NCI-H1436 treated with DMSO at 0.1 percent for 48 hours (cell line): ENCODE data around the gene ZNF160.
"Not testable (repeated sequence)": the region's sequence is repeated elsewhere in the genome, so short reads cannot be mapped to it uniquely, and the experiment has no call there.

Experiments
- DNase-seq: peaks from one replicate; lab custom pipeline; 2025; lab: John Stamatoyannopoulos, UW

ZNF160 gene

DNA sequence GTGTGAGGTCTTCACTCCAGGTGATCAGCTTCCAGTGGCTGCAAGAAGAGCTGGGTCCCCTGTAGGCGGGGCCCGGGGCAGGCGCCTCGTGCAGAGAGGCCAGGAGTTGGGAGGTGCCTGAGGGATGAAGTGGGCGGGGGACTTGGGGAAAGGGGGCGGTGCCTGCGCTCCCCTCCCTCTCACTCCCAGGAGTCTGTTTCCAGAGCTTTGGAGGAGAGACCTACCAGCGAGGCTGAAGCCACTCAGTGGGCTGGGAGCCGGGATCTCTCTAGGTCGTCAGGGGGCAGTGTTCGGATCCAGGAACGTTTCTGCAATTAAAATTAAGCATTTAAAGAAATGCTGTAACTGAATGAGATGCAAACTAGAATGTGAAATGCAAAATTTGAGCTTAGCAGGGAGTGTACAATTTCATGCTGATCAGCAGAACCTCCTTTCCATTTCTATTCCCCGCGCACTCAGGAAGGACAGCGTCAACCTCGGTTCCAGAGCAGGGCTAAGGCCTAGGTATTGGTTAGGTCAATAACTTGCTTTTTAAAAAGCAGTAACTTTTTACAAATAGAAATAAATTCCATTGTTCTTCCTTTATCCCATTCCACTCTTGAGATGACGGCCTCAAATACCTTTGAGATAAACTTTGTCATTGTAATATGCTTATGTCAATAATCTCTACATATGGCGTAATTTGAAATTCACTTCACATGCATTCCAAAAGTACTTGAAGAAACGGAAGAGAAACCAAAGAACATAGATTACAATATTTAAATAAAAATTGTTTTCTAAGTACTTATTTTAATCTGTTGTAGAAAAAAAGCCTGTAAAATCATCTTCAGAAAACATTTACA is 11.6 kb downstream of the ZNF160 start:
- no peak for DNase-seq

- no peak for DNase-seq
These were observed 15.1 kb downstream of the ZNF160 start for GRCh38 chr19:53088091-53088490.

DNA sequence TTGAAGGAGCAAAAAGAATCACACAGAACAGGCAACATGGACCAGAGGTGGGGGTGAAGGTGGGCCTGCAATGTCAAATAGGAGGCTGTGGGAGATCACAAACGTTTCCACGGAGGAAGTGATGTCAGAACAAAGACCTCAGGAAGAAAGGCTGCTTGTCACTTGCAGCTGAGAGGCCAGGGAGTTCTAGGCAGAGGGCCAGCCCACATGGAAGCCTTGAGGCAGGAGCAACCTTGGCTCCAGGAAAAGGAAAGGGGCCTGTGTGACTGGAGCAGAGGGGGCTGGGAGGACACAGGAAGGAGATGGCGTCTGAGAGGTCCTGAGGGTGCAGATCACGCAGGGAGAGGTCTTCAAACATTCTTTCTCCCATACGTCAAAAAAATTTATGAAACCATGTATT is 16.3 kb downstream of the ZNF160 start:
- no peak for DNase-seq

DNA sequence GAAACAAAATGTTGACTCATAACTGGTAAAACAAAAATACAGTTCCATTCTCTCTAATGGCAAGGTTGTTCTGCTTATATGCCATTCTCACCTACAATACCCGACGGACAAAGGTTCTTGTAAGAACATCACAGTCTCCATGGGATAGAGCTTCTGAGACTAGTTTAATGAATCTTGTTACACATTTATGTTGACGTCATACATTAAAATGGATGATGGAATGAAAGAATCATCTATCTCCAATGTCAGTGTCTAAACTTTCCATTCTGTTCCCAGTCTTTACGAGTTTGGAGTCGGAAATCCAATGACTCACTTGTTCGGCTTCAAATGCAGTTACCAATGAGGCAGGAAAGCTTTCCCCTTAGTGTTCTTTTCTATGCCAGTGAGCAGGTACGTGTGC is 17.7 kb downstream of the ZNF160 start:
- no peak for DNase-seq

DNA sequence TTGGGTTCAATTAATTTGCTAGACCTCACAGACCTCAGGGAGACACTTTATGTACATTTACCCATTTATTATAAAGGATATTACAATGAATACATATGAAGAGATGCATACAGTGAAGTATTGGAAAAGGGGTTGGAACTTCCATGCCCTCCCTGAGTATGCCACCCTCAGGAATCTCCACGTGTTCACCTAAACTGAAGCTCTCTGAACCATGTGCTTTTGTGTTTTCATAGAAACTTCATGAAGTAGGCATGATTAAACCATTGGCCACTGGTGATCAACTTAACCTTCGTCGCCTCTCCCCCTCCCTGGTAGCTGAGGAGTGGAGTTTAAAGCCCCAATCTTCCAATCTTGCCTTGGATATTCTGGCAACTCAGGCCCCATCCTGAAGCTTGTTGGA is 20.3 kb downstream of the ZNF160 start:
- no peak for DNase-seq

DNA sequence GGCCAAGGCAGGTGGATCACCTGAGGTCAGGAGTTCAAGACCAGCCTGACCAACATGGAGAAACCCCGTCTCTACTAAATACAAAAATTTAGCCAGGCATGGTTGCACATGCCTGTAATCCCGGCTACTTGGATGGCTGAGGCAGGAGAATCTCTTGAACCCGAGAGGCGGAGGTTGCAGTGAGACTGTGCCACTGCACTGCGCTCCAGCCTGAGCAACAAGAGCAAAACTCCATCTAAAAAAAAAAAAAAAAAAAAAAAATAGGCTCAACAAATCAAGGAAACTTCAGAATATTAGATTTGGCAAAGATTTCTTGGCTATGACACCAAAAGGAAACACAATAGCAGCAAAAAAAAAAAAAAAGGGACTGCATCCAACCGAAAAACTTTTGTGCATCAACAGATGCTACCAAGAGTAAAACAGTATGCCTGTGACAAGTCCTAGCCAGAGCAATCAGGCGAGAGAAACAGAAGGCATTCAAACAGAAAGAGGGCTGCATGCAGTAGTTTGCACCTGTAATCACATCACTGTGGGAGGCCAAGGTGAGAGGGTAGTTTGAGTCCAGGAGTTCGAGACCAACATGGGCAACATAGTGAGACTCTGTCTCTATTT is 23.8 kb downstream of the ZNF160 start:
- DNase-seq = no peak

- DNase-seq = no peak
These were observed 24.6 kb downstream of the ZNF160 start for GRCh38 chr19:53078668-53079067.

- DNase-seq = no peak
These were observed 26.2 kb downstream of the ZNF160 start for GRCh38 chr19:53076984-53077383.

DNA sequence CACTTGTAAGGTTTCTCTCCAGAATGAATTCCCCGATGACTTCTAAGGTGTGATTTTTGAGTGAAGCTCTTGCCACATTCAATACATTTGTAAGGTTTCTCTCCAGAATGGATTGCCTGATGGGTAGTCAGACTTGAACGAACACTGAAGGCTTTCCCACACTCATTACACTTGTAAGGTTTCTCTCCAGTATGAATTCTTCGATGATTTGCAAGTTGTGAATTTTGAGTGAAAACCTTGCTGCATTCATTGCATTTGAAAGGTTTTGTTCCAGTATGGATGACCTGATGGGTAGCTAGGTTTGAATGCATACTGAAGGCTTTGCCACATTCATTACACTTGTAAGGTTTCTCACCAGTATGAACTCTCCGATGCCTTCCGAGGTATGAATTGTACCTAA is 34.4 kb downstream of the ZNF160 start:
- DNase-seq = no peak

DNA sequence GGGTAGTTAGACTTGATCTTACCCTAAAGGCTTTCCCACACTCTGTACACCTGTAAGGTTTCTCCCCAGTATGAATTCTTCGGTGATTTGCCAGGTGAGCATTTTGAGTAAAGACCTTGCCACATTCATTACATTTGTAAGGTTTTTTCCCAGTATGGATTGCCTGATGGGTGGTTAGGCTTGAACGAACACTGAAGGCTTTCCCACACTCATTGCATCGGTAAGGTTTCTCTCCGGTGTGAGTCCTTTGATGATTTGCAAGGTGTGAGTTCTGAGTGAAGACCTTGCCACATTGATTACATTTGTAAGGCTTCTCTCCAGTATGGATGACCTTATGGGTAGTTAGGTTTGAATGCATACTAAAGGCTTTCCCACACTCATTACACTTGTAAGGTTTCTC is 35.0 kb downstream of the ZNF160 start:
- DNase-seq = no peak

DNA sequence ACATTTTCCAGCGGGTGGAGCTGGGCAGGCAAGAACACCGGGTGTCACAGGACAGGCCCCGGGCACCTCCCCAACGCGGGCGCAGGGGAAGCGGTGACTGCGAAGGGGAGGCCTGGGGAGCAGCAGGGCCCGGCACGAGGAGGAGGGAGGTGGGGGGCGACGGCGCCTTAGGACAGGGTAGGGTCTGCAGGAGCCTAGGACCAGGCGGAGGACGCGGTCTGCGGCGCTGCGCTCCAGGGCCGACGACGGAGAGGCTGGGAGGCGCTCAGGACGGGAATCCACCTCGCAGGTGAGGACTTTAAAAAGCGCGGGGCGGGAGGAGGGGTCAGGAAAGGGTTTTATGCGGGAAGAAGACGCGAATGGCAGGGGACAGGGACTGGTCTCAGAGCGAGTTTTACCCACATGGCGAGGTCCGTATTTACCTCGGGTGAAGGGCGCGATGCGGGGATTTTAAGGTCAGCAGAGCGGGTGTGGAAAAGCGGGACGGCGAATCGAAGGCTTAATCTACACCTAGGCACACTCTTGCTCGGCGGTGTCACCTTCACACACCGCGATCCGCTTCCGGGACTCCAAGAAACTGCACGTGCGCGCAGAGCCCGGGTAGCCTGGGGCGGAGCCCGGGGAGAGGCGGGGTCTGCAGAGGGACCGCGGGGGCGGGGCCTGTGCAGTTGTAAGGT is 45.2 kb downstream of the ZNF160 start:
- DNase-seq = no peak

- no peak for DNase-seq
These were observed 48.1 kb downstream of the ZNF160 start for GRCh38 chr19:53055117-53055516.

DNA sequence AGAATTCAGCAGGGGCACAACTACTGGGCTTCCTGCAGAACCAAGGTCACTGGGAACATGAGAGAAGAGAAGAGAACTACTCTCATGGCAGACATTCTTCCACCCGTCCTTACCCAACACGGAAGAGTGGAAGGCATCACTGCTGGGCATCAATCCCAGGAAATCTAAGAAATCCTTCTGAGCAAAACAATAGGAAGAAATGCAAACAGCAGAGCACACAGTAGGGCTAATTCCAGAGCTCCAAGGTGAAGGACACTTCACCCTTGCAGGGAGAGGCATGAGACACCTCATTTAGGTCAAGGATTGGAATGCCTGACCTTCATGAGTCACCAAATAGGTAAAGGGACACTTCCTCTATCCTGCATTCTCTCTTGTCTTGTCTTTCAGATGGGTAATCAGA is 55.8 kb downstream of the ZNF160 start:
- no peak for DNase-seq

DNA sequence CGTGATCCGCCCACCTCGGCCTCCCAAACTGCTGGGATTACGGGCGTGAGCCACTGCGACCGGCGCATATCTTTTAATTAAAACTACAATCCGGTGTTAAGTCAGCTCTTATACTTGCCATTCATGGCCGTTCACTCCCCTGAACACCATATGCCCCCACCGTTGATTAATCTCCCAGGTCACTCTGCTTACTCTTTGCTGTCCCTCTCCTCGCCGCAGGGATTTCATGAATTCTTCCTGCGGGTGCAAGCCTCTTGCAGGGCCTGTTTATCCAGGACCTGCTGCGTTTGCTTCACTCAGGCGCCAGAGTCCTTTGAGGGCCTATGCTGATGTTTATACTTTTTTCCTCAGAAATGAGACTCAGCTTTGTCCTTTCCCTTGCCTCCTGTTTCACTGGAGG is 57.7 kb downstream of the ZNF160 start:
- no peak for DNase-seq

- no peak for DNase-seq
These were observed 61.9 kb downstream of the ZNF160 start for GRCh38 chr19:53041366-53041765.

DNA sequence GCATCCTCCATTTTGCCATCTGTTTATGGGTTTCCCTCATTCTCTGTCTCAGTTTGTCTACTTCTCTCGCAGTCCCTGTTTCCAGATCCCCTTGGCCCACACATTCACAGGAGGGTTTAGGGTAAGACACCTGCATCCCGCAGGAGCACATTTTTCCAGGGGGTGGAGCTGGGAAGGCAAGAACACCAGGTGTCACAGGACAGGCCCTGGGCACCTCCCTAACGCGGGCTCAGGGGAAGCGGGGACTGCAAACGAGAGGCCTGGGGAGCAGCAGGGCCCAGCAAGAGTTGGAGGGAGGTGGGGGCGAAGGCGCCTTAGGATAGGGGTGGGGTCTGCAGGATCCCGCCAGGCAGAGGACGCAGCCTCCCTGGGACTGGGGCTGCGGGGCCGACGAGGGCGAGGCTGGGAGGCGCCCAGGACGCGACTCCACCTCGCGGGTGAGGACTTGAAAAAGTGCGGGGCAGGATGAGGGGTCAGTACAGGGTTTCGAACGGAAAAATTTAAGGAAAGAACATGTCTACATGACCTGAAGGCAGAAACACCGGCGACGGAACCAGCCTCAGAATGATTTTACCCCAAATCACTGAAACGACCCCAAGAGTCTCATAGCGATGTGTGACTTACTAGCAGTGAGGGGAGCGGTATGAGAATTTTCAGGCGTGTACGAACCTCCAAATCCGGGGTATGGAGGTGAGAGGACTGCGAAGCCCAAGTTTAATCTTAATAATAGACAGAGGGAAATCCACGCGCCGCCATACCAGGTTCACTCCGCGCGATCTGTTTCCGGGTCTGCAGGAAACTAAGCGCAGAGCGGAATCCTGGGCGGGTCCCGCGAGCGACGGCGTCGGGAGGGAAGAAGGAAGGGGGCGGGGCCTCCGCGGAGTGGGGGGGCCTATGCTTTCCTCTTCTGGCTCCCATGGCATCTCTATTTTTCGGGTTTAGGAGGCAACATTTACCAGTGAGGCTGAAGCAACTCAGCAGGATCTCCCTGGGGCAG is 65.8 kb downstream of the ZNF160 start:
- no peak for DNase-seq

DNA sequence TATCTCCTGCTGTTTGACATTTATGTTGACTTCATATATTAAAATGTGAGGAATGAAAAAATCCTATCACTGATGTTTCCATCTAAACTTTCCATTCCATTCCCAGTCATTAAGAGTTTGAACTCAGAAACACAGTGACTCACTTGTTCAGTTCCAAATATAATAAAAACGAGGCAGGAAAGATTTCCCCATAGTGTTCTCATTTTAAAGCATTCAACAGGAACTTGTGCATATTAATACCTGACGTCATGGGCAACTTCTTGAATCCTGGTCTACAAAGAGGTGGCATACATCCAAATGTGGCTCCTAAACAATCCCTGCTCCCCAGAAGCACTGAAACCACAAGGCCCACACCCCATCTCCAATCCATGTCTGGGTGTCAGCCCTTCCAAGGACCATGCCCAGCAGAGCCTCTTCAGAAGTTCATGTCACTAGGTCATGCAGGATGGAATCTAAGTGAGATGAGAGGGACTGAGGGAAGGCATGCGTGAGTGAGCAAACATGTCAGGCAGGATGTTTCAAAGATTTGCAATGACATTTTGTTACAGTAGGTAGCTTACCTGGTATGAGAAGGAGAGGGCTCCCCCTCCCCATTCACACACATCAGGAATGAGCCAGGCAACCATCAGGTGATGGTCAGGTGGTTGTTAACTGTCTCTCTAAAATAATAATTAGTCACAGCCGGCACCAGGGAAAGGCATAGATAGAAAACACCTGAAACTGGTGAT is 68.1 kb downstream of the ZNF160 start:
- no peak for DNase-seq

DNA sequence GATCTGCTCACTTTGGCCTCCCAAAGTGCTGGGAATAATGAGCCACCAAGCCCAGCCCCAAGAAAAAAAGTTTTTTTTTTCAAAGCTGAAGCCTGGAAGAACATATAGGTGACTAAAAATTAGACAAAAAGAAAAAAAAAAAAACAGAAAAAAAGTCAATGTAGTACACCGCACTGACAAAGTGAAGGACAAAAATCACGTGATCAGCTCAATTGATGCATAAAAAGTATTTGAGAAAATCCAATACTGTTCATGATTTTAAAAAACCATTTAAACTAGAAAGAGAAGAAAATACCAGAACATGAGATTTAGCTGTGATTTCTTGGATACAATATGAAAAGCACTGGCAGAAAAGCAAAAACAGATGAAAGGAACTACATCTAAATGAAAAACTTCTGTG is 69.2 kb downstream of the ZNF160 start:
- DNase-seq = no peak

DNA sequence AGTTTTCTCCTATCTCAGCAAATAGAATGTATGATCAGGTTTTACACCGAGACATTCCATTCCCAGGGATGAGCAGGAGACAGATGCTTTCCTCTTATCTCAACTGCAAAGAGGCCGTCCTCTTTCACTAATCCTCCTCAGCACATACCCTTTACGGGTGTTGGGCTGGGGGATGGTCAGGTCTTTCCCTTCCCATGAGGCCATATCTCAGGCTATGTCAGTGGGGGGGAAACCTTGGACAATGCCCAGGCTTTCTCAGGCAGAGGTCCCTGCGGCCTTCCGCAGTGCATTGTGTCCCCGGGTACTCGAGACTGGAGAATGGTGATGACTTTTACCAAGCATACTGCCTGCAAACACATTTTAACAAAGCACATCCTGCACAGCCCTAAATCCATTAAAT is 74.9 kb downstream of the ZNF160 start:
- not testable (repeated sequence) for DNase-seq

GRCh38 chr19:53019684-53020083 is 83.5 kb downstream of the ZNF160 start:
- no peak for DNase-seq
